Kidney (tissue), 14 donors: ENCODE results near the gene LMCD1. TPM values are rescaled to one million over a fixed set of nuclear protein-coding genes. Genes with fewer than 3 reads are reported as not detected.
A peak's percentile ranks its signal among the peaks of the same experiment; 100 is the strongest.

ENCODE experiments used
- DNase-seq, 5 donors: peaks; one replicate each; pipeline ENCODE4 v3.0.0-alpha.2; 2013 to 2020
- FAIRE-seq: peaks from 2 replicates; lab custom pipeline; 2012; peaks lifted over from hg19 to GRCh38; lab: Jason Lieb, UNC
- H3K27ac ChIP-seq, 2 donors: one replicate each; pipeline ENCODE4 v1.7.0; 2013; ENCODE audit warnings: low read depth in 2 of 2, low read length in 2 of 2, inconsistent platforms in 1 of 2
- H3K27me3 ChIP-seq: one replicate; pipeline ENCODE4 v1.7.1; 2013; ENCODE audit warnings: low read length, inconsistent platforms; ENCODE audit not compliant: control insufficient read depth, insufficient read depth
- H3K36me3 ChIP-seq, 3 donors: one replicate each; pipeline versions ENCODE4 v1.7.0 to v1.7.1; 2013; ENCODE audit warnings: low read length in 3 of 3, control low read depth in 1 of 3, inconsistent platforms in 1 of 3; ENCODE audit not compliant: insufficient read depth in 3 of 3, control insufficient read depth in 2 of 3
- H3K4me1 ChIP-seq, 3 donors: one replicate each; pipeline versions ENCODE4 v1.7.0 to v1.7.1; 2013; ENCODE audit warnings: low read length in 3 of 3, inconsistent platforms in 1 of 3, low read depth in 1 of 3; ENCODE audit not compliant: control insufficient read depth in 2 of 3, insufficient read depth in 2 of 3
- H3K4me3 ChIP-seq, 3 donors: one replicate each; pipeline versions ENCODE4 v1.7.0 to v1.8.1; 2013; ENCODE audit warnings: low read length in 3 of 3, control low read depth in 1 of 3, inconsistent platforms in 1 of 3
- H3K9ac ChIP-seq, 3 donors: one replicate each; pipeline versions ENCODE4 v1.7.0 to v1.7.1; 2013; ENCODE audit warnings: low read length in 3 of 3, control low read depth in 1 of 3, inconsistent platforms in 1 of 3
- H3K9me3 ChIP-seq, 3 donors: one replicate each; pipeline versions ENCODE4 v1.7.0 to v1.7.1; 2013; ENCODE audit warnings: low read length in 3 of 3, control low read depth in 1 of 3, inconsistent platforms in 1 of 3; ENCODE audit not compliant: control insufficient read depth in 2 of 3, insufficient read depth in 1 of 3
- CTCF ChIP-seq: IDR thresholded peaks from 3 replicates; pipeline ENCODE4 v1.5.1; 2012; ENCODE audit warnings: mild to moderate bottlenecking, moderate library complexity, borderline replicate concordance; ENCODE audit not compliant: insufficient read depth; ENCODE audit errors: extremely low read depth
- intact Hi-C: fragments of 100-400 bp; cut with DNase I; formaldehyde crosslinking; loops from one replicate; pipeline ENCODE4 v1.11.1; 2022
- polyA plus RNA-seq: library from polyadenylated mRNA; stranded (reverse); fragments of 350-450 nt; fragmentation: Illumina TruSeq; extraction: RNeasy Lipid Tissue Mini Kit (QIAGEN cat#74804); gene quantifications from one replicate; pipeline ENCODE4 v1.2.3, GENCODE V29; 2014; ENCODE audit warnings: low read depth, low replicate concordance; ENCODE audit not compliant: insufficient read depth
- total RNA-seq: library from RNA; stranded (reverse); fragmentation: NEBNext Ultra II Directional; extraction: Animal tissue kit (Norgen Biotek cat#: 25700); gene quantifications from one replicate; pipeline ENCODE4 v1.2.1, GENCODE V29; 2021
- donor health status: control.
- donor health status: control.
- donor health status: control.
- donor health status: control.
- donor health status: control.
- donor health status: DM: yes; HTN: yes; CAD: no.
- donor health status: Normal renal cell carcinoma (clear cell type).

LMCD1 gene
- total and polyA plus RNA-seq, 2 donors from 2014 or later = 24.3 to 65.4 TPM

GRCh38 chr3:8589880-8590556 is 88.4 kb downstream of the LMCD1 start:
- no peak overlapping the region for H3K27ac ChIP-seq
- H3K36me3 ChIP-seq = no peaks in the 10 kb centered on the region
- H3K27me3 ChIP-seq = no peaks in the 10 kb centered on the region
- H3K9ac ChIP-seq = no peak overlapping the region
- H3K4me3 ChIP-seq = no peak overlapping the region
- no peaks in the 10 kb centered on the region for H3K4me1 ChIP-seq
- intact Hi-C loops = no loop called here
- DNase-seq (no peak), FAIRE-seq (no peak)
- no peak for TF ChIP-seq CTCF
- no peaks in the 10 kb centered on the region for H3K9me3 ChIP-seq

GRCh38 chr3:8593021-8593827 is 91.6 kb downstream of the LMCD1 start:
- Histone ChIP-seq H3K27ac (no peak overlapping the region), H3K27me3 (no peaks in the 10 kb centered on the region), H3K9ac (no peak overlapping the region), H3K9me3 (no peaks in the 10 kb centered on the region), H3K4me1 (no peaks in the 10 kb centered on the region), H3K4me3 (no peak overlapping the region), H3K36me3 (no peaks in the 10 kb centered on the region)
- DNase-seq (peak in 2 of 5 donors; percentile 32 to 52), FAIRE-seq (no peak)
- no peak for TF ChIP-seq CTCF
- intact Hi-C loops = no loop called here

GRCh38 chr3:8595252-8595651 is 93.6 kb downstream of the LMCD1 start:
- FAIRE-seq (no peak), DNase-seq (no peak)
- Histone ChIP-seq H3K4me1 (no peaks in the 10 kb centered on the region), H3K9ac (no peak overlapping the region), H3K27ac (no peak overlapping the region), H3K4me3 (no peak overlapping the region), H3K36me3 (no peaks in the 10 kb centered on the region), H3K27me3 (no peaks in the 10 kb centered on the region), H3K9me3 (no peaks in the 10 kb centered on the region)
- TF ChIP-seq CTCF = no peak
- intact Hi-C loops = no loop called here
